NCI-H187 treated with DMSO at 0.1 percent for 48 hours (cell line): ENCODE results near the gene CEMP1.
"Not testable (repeated sequence)": the region's sequence is repeated elsewhere in the genome, so short reads cannot be mapped to it uniquely, and the experiment has no call there.

Source experiments
- DNase-seq: peaks from one replicate; lab custom pipeline; 2025; lab: John Stamatoyannopoulos, UW

Gene CEMP1

GRCh38 chr16:2535625-2536013, 4.4 kb upstream of the CEMP1 start:
- DNase-seq: no peak

DNA sequence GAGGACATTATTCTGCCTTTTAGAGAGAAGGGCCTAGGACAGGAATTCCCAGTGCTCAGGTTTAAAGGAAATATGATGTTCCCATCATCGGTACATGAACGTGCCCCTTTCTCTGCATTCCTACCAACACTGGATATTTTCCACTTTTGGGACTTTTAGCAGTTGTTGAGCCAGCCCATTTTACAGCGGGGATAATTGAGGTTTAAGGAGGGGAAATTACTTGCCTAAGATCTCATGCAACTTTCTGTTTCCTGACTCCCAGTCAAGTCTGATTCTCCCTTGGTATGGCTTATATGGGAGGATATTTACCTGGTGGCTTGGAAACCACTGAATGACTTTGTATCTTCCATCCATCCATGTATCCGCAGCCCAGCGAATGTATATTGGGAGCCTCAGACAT, 3.1 kb upstream of the CEMP1 start:
- DNase-seq: not testable (repeated sequence)

DNA sequence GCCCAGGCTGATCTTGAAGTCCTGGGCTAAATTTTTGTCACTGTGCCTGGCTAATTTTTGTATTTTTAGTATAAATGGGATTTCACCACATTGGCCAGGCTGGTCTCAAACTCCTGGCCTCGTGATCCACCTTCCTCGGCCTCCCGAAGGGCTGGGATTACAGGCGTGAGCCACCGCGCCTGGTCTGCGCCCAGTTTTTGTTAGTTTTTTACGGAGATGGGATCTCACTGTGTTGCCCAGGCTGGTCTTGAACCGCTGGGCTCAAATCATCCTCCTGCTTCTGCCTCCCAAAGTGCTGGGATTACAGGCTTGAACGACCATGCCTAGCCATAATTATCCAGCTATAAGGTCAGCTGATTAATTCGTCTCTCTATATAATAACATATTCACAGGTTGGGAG, 2.7 kb upstream of the CEMP1 start:
- DNase-seq: no peak

DNA sequence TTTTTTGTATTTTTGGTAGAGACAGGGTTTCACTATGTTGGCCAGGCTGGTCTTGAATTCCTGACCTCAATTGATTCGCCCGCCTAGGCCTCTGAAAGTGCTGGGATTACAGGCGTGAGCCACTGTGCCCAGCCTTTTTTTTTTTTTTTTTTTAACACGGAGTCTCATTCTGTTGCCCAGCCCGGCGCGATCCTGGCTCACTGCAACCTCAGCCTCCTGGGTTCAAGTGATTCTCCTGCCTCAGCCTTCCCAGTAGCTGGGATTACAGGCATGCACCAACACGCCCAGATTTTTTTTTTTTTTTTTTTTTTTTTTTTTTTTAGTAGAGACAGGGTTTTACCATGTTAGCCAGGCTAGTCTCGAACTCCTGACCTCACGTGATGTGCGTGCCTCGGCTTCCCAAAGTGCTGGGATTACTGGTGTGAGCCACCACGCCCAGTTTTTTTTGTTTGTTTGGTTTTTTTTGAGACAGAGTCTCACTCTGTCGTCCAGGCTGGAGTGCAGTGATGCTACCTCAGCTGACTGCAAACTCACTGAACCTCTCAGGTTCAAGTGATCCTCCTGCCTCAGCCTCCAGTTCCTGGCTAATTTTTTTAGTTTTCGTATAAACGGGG, 2.0 kb upstream of the CEMP1 start:
- DNase-seq: not testable (repeated sequence)

- DNase-seq: no peak
Measured at GRCh38 chr16:2532494-2533141, 1.4 kb upstream of the CEMP1 start.

DNA sequence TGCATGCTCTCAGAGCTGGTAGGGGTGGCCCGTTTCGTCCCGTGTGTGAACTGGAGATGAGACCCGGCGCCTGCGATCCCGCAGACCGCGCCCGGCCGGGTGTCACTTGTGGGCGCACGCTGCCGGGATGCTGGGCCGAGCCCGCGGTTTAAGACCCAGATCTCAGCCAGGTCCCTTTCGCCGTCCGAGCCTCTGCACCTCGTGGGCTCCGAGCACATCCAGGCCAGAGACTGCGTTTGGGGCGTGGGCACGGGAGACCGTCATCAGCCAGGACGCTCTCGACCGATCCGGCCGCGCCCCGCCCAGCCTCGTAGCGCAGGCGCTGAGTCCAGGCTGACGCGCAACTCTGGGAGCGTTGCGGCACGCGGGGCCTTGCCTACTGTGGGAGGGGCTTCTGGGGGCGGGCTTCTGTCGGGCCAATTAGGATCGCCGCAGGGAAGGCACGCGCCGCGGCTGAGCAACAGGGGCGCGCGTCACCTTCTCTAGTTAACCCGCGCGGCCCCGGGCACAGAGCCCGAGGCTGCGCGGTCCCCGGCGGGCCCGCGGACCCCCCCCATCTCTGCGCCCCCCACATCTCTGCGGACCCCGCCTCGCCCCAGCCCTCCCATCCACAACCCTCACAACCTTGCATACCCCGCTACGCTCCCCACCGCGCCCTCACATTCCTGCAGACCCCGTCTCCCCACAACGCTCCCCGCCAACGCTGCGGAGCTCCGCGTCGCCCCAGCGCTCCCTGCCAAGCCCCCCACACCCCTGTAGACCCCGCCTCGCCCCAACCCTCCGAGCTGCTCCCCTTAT, 687 bp upstream of the CEMP1 start:
- DNase-seq: peak; percentile 88

- no peak for DNase-seq
Measured at GRCh38 chr16:2530629-2531318, 434 bp downstream of the CEMP1 start.

DNA sequence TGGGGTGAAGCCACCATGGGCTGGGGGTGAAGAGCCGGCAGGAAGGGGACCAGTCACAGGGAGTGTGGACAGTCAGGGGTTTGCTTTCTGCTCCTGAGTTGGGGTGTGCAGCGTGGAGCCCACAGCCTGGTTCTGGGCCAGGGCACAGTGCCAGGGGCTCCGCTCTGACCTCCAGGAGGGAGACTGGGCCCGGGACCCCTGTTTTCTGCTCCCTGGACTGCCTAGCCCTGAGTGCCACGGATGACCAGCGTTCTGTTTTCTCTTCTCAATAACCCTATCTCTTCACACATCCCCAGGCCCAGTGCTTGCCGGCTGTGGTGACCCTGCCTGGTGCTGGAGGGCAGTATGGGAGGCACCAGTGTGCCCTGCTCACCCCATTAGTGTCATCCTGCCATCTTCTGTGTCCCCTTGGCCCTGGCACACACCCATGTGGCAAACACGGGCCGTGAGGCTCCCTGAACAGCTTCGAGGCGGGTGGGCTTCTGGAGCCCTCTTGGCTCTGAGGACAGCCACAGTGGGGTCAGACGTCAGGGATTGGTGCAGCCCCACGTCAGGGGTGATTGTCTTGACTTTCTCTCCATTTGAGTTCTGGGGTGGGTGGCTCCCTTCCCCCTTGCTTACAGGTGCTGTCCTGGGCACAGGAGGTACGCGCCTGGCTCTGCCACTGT, 1.1 kb downstream of the CEMP1 start:
- DNase-seq: no peak

DNA sequence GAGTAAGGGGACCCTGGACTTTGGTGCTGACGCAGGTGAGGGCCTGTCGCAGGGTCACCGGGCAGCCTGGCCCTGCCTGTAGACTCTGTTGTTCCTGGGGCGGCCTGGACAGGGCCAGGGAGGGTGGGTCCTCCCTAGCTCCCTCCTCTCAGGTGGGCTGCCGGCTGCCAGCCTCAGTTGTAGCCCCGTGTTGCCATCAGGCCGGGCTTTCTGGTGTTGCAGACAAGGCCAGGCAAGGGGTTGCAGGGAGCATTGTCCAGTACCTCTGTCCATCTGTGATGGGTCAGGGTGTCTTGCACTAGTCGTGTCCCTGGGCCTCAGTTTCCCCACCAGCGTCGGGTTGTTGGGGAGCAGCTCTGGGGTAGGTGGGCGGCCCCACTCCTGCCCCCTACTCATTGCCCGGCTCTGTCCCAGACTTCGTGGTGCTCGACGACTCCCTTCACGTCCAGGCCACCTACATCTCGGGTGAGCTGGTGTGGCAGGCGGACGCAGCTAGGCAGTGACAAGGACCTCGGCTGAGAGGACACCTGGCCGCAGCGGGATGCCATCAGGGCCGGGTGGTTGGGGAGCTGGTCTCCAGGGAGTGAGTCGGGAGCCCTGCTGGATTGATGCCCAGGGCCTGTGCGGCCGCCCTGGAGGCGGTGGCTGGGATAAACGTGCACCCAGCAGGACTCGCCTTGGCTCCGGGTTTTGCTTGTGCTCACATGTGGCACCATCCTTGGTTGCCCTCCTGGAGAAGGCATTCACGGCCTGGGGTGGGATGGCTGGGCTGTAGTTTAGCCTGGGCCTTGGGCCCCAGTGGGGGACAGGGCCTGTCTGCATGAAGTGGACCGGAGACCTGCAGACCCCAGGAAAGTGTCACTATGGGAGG, 1.9 kb downstream of the CEMP1 start:
- DNase-seq: no peak

DNA sequence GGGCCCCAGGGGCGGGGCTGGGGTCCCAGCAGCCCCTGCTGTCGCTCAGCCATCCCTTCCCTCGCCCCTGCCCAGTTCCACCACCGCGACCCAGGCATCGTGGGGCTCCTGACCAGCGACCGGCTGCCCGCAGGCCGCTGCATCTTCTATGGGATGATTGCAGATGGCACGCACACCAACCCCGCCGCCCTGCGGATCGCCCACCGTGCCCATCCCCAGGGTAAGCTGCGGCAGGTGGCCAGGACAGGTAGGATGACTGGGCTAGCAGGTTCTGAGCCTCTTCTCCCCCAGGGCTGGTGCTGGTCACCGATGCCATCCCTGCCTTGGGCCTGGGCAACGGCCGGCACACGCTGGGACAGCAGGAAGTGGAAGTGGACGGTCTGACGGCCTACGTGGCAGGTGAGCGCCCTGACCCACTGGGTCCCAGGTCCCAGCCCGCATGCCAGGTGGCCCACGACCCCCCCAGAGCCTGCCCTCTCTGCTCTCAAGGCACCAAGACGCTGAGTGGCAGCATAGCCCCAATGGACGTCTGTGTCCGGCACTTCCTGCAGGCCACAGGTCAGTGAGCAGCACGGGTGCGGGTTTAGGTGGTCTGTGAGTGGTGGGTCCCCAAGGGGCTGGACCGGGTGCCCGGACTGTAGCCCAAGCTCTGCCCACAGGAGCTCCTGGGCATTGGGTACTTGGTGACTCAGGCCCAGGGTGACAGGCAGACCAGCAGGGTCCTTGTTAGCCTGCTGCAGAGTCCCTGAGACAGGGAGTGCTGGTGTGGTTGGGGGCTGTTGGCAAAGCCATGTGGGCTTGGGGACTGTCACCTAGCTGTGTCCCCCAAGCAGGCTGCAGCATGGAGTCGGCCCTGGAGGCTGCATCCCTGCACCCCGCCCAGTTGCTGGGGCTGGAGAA, 2.8 kb downstream of the CEMP1 start:
- DNase-seq: no peak

DNA sequence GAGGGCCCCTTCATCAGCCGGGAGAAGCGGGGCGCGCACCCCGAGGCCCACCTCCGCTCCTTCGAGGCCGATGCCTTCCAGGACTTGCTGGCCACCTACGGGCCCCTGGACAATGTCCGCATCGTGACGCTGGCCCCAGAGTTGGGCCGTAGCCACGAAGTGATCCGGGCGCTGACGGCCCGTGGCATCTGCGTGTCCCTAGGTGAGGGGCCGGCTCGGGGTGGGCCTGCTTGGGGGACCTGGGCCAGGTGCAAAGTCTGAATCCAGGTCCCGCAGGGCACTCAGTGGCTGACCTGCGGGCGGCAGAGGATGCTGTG, 3.5 kb downstream of the CEMP1 start:
- no peak for DNase-seq

GRCh38 chr16:2527071-2527783, 4.0 kb downstream of the CEMP1 start:
- DNase-seq: no peak

GRCh38 chr16:2526135-2526534, 5.1 kb downstream of the CEMP1 start:
- no peak for DNase-seq

DNA sequence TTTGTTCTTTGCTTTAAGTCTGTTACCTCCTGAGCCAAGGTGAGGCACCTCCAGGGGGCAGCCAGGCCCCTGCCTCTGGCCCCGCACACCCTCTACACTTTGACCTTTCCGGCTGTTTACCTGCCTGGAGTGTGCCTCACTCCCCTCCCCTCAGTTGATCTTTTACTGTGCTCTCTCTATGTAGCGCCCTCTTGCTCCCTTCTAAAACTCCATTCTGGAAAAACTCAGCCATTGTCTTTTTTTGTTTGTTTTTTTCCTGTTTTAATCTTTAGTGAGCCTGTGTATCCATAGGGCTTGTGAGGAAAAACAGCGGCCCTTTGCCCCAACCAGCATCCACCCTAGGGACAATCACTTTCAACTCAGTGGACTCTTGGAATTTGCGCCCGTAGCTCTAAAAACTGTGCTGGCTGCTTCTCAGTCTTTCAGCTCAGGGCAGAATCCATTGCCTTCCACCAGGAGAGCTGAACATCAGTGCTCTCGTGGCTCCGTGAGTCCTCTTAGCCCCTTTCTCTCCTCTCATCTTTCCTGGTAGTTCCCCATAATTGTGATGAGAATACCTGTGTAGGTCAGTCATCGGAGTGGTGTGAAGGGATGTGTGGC, 6.8 kb downstream of the CEMP1 start:
- DNase-seq: no peak

GRCh38 chr16:2523801-2524231, 7.4 kb downstream of the CEMP1 start:
- no peak for DNase-seq

GRCh38 chr16:2520784-2521531, 10.2 kb downstream of the CEMP1 start:
- no peak for DNase-seq

DNA sequence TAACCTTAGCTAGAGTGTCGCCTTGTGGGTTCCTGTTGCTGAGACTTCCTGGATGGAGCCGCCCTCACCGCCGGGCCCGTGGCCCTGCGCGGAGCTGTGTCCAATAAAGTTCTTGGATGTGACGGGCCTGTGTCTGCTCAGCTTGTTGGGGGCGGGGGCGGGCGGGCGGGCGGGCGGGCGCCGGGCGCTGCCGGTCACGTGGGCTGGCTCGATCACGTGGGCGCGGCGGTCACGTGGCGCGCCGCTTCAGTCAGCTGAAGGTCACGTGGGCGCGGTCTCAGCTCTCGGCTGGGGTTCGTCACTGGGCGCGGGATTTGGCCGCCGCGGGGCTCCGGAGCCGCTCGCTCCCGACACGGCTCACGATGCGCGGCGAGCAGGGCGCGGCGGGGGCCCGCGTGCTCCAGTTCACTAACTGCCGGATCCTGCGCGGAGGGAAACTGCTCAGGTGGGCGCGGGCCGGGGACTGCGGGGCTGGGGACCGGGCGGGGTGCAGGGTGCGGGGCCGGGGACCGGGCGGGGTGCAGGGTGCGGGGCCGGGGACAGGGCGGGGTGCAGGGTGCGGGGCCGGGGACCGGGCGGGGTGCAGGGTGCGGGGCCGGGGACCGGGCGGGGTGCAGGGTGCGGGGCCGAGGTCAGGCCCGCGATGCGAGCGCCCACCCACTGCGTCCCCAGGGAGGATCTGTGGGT, 11.0 kb downstream of the CEMP1 start, which contains the start of gene AMDHD2:
AMDHD2 (plus strand) TSS at position 275 of the 687 bp plus-strand sequence; CDS start at position 363, 88 bp downstream.
- peak; percentile 41 for DNase-seq

GRCh38 chr16:2519711-2520080, 11.5 kb downstream of the CEMP1 start:
- no peak for DNase-seq
